H9 (cell line): ENCODE measurements around the gene EXOC6. TPM values are rescaled to one million over a fixed set of nuclear protein-coding genes. Genes with fewer than 3 reads are reported as not detected.

Source experiments
- DNase-seq: peaks from one replicate; pipeline ENCODE4 v3.0.0-alpha.2; 2017
- H2AFZ ChIP-seq: one replicate; pipeline ENCODE4 v1.6.1; 2013; ENCODE audit warnings: mild to moderate bottlenecking, low read length, control low read depth, moderate library complexity
- H2AK5ac ChIP-seq: 2 replicates; pipeline ENCODE4 v1.6.1; 2013; ENCODE audit warnings: low read length, control low read depth, mixed read lengths; ENCODE audit not compliant: insufficient read length
- H2BK120ac ChIP-seq: one replicate; pipeline ENCODE4 v1.6.1; 2013; ENCODE audit warnings: low read depth, mild to moderate bottlenecking, low read length, control low read depth, inconsistent platforms; ENCODE audit not compliant: poor library complexity, severe bottlenecking
- H2BK12ac ChIP-seq: 2 replicates; pipeline ENCODE4 v1.6.1; 2013; ENCODE audit warnings: low read length, control low read depth, mixed read lengths, low read depth; ENCODE audit not compliant: insufficient read length
- H2BK15ac ChIP-seq: 2 replicates; pipeline ENCODE4 v1.6.1; 2013; ENCODE audit warnings: low read depth, low read length, control low read depth
- H2BK20ac ChIP-seq: one replicate; pipeline ENCODE4 v1.6.1; 2013; ENCODE audit warnings: low read depth, mild to moderate bottlenecking, low read length, control low read depth, inconsistent platforms; ENCODE audit not compliant: poor library complexity, severe bottlenecking
- H2BK5ac ChIP-seq: 2 replicates; pipeline ENCODE4 v1.6.1; 2013; ENCODE audit warnings: low read length, control low read depth, mixed read lengths; ENCODE audit not compliant: insufficient read length
- H3K14ac ChIP-seq: 2 replicates; pipeline ENCODE4 v1.6.1; 2013; ENCODE audit warnings: low read length, control low read depth; ENCODE audit not compliant: insufficient read depth
- H3K18ac ChIP-seq: 2 replicates; pipeline ENCODE4 v1.6.1; 2013; ENCODE audit warnings: low read depth, mild to moderate bottlenecking, mixed read lengths, low read length, control low read depth; ENCODE audit not compliant: insufficient read length
- H3K23ac ChIP-seq: 2 replicates; pipeline ENCODE4 v1.6.1; 2013; ENCODE audit warnings: low read length, control low read depth, mixed read lengths, low read depth; ENCODE audit not compliant: insufficient read length
- H3K23me2 ChIP-seq: 2 replicates; pipeline ENCODE4 v1.6.1; 2013; ENCODE audit warnings: low read depth, mild to moderate bottlenecking, mixed read lengths, low read length, control low read depth; ENCODE audit not compliant: insufficient read length, poor library complexity, severe bottlenecking
- H3K27ac ChIP-seq: 2 replicates; pipeline ENCODE4 v1.5.1; 2013; ENCODE audit warnings: low read length, control low read depth, mixed read lengths, low read depth; ENCODE audit not compliant: insufficient read length
- H3K27me3 ChIP-seq: 2 replicates; pipeline ENCODE4 v1.6.1; 2013; ENCODE audit warnings: low read length, control low read depth, inconsistent platforms; ENCODE audit not compliant: insufficient read depth
- H3K4ac ChIP-seq: 2 replicates; pipeline ENCODE4 v1.6.1; 2013; ENCODE audit warnings: low read depth, mild to moderate bottlenecking, control low read depth, inconsistent platforms, low read length, moderate library complexity
- H3K4me1 ChIP-seq: 2 replicates; pipeline ENCODE4 v1.6.1; 2013; ENCODE audit warnings: low read length, control low read depth, inconsistent platforms; ENCODE audit not compliant: insufficient read depth
- H3K4me2 ChIP-seq: 2 replicates; pipeline ENCODE4 v1.6.1; 2013; ENCODE audit warnings: low read length, control low read depth, mixed read lengths; ENCODE audit not compliant: insufficient read length, insufficient read depth
- H3K56ac ChIP-seq: 2 replicates; pipeline ENCODE4 v1.6.1; 2013; ENCODE audit warnings: low read depth, mild to moderate bottlenecking, mixed read lengths, low read length, control low read depth; ENCODE audit not compliant: insufficient read length
- H3K79me1 ChIP-seq: 2 replicates; pipeline ENCODE4 v1.6.1; 2013; ENCODE audit warnings: low read depth, mild to moderate bottlenecking, moderate library complexity, low read length, control low read depth, inconsistent platforms; ENCODE audit not compliant: insufficient read depth, poor library complexity, severe bottlenecking
- H3K79me2 ChIP-seq: 2 replicates; pipeline ENCODE4 v1.6.1; 2013; ENCODE audit warnings: low read length, control low read depth, inconsistent platforms; ENCODE audit not compliant: insufficient read depth
- H3K9ac ChIP-seq: 2 replicates; pipeline ENCODE4 v1.6.1; 2013; ENCODE audit warnings: low read length, control low read depth, mixed read lengths; ENCODE audit not compliant: insufficient read length; ENCODE audit errors: extremely low read depth
- H3K9me3 ChIP-seq: one replicate; pipeline ENCODE4 v1.6.1; 2013; ENCODE audit warnings: low read depth, low read length, inconsistent platforms; ENCODE audit not compliant: control insufficient read depth
- H3T11ph ChIP-seq: one replicate; pipeline ENCODE4 v1.6.1; 2013; ENCODE audit warnings: mild to moderate bottlenecking, low read length, control low read depth, inconsistent platforms
- H4K20me1 ChIP-seq: one replicate; pipeline ENCODE4 v1.6.1; 2013; ENCODE audit not compliant: control insufficient read depth, insufficient read length, insufficient read depth
- H4K5ac ChIP-seq: 2 replicates; pipeline ENCODE4 v1.6.1; 2013; ENCODE audit warnings: low read depth, mild to moderate bottlenecking, mixed read lengths, low read length, control low read depth; ENCODE audit not compliant: insufficient read length
- H4K8ac ChIP-seq: replicated peaks from 2 replicates; pipeline ENCODE4 v1.6.1; 2013; ENCODE audit warnings: low read length, control low read depth, mixed read lengths, low read depth; ENCODE audit not compliant: insufficient read length
- H4K91ac ChIP-seq: 2 replicates; pipeline ENCODE4 v1.6.1; 2013; ENCODE audit warnings: low read depth, mild to moderate bottlenecking, moderate library complexity, mixed read lengths, low read length, control low read depth; ENCODE audit not compliant: insufficient read length
- H3K27ac Mint-ChIP-seq, 3 experiments: 2 replicates in 2 of 3; 3 replicates in 1 of 3; pipeline ENCODE4 v1.8.0; 2020 to 2021; ENCODE audit warnings: mixed read lengths in 3 of 3, mild to moderate bottlenecking in 1 of 3, moderate library complexity in 1 of 3
- H3K27me3 Mint-ChIP-seq: 2 replicates; pipeline ENCODE4 v1.8.0; 2021; ENCODE audit warnings: low read depth, mild to moderate bottlenecking, moderate library complexity, mixed read lengths
- H3K36me3 Mint-ChIP-seq, 3 experiments: 2 replicates in 2 of 3; 3 replicates in 1 of 3; pipeline ENCODE4 v1.8.0; 2020 to 2021; ENCODE audit warnings: low read depth in 3 of 3, mixed read lengths in 3 of 3; ENCODE audit not compliant: insufficient read depth in 1 of 3
- H3K4me1 Mint-ChIP-seq, 2 experiments: 2 replicates each; pipeline ENCODE4 v1.8.0; 2020; ENCODE audit warnings: mixed read lengths in 2 of 2
- H3K4me3 Mint-ChIP-seq, 2 experiments: 2 replicates in 1 of 2; 3 replicates in 1 of 2; pipeline ENCODE4 v1.8.0; 2020 to 2021; ENCODE audit warnings: mild to moderate bottlenecking in 2 of 2, mixed read lengths in 2 of 2, moderate library complexity in 1 of 2
- H3K9me3 Mint-ChIP-seq, 2 experiments: 2 replicates in 1 of 2; 3 replicates in 1 of 2; pipeline ENCODE4 v1.8.0; 2020; ENCODE audit warnings: mild to moderate bottlenecking in 2 of 2, mixed read lengths in 2 of 2, moderate library complexity in 1 of 2
- WGBS: extraction: QIAGEN DNeasy Blood & Tissue Kit; methylation state at CpG from one replicate; pipeline ENCODE4 v1.1.7; 2013; ENCODE audit warnings: missing lambda C conversion rate, low lambda C conversion rate, mixed read lengths; ENCODE audit not compliant: insufficient read length; ENCODE audit errors: extremely low coverage; 5-methylcytosine and 5-hydroxymethylcytosine counted together
- total RNA-seq: library from RNA; stranded (reverse); gene quantifications from 2 replicates; pipeline ENCODE4 v1.2.1, GENCODE V29; 2021
- TF ChIP-seq, protein P1 (sequence below): fragments of 200-600 bp; sonication (generic); conservative IDR thresholded peaks from 3 replicates; pipeline ENCODE4 v1.8.0; 2021; ENCODE audit warnings: antibody characterized with exemption, mild to moderate bottlenecking

EXOC6 gene
- total RNA-seq, 1 experiment from 2014 or later = 9.0 TPM

DNA sequence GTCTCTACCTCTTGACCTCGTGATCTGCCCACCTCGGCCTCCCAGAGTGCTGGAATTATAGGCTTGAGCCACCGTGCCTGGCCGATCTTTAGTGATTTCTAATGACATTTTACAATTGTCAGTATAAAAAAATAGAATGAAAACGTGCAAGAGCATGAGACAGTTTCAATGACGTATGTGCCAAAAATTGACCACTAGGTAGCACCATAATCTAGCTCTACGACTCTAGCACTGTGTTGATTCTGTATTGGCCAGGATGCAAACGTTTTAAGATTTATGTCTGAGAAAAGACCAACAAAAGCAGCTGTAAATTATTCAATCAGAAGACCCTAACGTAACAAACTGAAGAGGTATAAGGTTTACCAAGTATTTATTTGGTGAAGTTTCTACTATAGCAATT is 25.4 kb upstream of the EXOC6 start:
- Histone ChIP-seq H3K79me2 (no peaks in the 10 kb centered on the region), H3K14ac (no peak overlapping the region), H3K56ac (no peak overlapping the region), H2BK15ac (no peak overlapping the region), H3K4ac (no peak overlapping the region), H3K9me3 (no peaks in the 10 kb centered on the region), H4K20me1 (no peaks in the 10 kb centered on the region), H3K4me2 (no peak overlapping the region), H3K23me2 (no peaks in the 10 kb centered on the region), H4K91ac (no peak overlapping the region), H3K9ac (no peak overlapping the region), H2AFZ (no peak overlapping the region), H2BK5ac (no peak overlapping the region), H3K27ac (no peak overlapping the region), H3K18ac (no peak overlapping the region), H2BK12ac (no peak overlapping the region), H2BK120ac (no peak overlapping the region), H3K23ac (no peak overlapping the region), H2AK5ac (no peak overlapping the region), H2BK20ac (no peak overlapping the region), H3K27me3 (no peaks in the 10 kb centered on the region), H4K8ac (no peak overlapping the region), H4K5ac (no peak overlapping the region), H3K79me1 (no peaks in the 10 kb centered on the region), H3T11ph (no peak overlapping the region), H3K4me1 (no peaks in the 10 kb centered on the region)
- Mint-ChIP-seq H3K27me3 (no peaks in the 10 kb centered on the region), H3K4me1 (peaks cover 6% of the 10 kb centered on the region in 2 experiments), H3K36me3 (no peaks in the 10 kb centered on the region), H3K9me3 (no peaks in the 10 kb centered on the region), H3K27ac (no peak overlapping the region), H3K4me3 (no peak overlapping the region)
- no peak for DNase-seq
- no CpG with 5 or more reads among the region's 9 CpGs for WGBS
- TF ChIP-seq, protein P1, sequence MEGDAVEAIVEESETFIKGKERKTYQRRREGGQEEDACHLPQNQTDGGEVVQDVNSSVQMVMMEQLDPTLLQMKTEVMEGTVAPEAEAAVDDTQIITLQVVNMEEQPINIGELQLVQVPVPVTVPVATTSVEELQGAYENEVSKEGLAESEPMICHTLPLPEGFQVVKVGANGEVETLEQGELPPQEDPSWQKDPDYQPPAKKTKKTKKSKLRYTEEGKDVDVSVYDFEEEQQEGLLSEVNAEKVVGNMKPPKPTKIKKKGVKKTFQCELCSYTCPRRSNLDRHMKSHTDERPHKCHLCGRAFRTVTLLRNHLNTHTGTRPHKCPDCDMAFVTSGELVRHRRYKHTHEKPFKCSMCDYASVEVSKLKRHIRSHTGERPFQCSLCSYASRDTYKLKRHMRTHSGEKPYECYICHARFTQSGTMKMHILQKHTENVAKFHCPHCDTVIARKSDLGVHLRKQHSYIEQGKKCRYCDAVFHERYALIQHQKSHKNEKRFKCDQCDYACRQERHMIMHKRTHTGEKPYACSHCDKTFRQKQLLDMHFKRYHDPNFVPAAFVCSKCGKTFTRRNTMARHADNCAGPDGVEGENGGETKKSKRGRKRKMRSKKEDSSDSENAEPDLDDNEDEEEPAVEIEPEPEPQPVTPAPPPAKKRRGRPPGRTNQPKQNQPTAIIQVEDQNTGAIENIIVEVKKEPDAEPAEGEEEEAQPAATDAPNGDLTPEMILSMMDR = no peak; the same call in 2 of the 3 replicates
